Inflammatory macrophage treated with lipopolysaccharide for 4 hours (primary cell): Measurements from ENCODE around the gene UNC50.
"Not testable (repeated sequence)": the region's sequence is repeated elsewhere in the genome, so short reads cannot be mapped to it uniquely, and the experiment has no call there.

Experiments used
- DNase-seq: peaks from one replicate; pipeline ENCODE4 v3.0.0-alpha.2; 2020

The UNC50 gene

DNA sequence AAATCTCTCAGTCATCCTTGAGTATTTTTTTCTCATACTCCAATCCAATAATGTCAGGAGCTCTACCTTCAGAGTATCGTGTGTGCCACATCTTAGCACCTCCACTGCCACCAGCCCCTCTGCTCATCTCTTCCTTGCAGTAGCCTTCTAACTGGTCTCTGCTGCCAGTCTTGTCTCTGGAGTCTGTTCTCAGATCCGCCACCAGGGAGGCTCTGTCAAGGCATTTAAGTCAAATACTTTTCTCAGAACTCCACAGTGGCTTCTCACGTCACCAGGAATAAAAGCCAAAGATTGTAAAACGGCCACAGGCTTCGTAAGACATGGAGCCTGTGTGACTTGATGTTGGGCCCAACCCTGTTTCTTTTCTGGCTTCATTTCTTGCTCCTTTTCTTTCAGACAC, 7.1 kb downstream of the UNC50 start:
- DNase-seq, result no peak

DNA sequence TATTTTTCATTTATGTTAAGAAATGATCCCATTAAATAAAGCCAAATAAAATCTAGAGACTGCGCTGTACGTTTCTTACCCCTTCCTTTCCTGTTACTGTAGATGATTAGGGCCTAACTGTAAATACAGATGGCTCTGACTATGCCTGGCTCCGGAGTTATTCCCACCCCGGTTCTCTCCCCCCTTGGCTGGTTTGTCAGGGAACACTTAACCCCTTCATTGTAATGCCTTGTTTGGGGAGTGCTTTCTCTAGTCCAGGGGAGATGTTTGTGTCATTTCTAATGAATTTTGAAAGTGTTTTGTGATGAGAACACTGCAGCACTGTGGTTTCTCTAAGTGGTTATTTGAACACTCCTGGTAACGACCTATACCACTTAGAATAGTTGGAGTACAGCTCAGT, 8.8 kb downstream of the UNC50 start:
- no peak for DNase-seq

DNA sequence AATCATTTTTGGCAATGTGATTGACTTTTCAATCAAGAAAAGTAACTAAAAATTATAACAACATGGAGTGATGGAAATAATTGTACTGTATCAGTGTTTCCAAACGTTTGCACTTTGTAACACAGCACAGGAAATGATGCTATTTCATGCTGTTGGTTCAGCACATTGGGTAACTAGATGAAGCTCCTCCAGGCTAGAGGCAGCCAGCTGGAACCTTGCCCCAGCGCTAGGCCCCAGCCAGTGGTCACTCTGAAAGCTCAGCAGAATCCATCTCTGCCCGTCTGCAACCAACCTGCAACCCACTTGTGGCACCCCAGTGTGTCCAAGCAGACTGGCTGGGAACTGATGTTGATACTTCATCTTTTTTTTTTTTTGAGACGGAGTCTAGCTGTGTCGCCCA, 15.3 kb downstream of the UNC50 start:
- DNase-seq, result no peak

DNA sequence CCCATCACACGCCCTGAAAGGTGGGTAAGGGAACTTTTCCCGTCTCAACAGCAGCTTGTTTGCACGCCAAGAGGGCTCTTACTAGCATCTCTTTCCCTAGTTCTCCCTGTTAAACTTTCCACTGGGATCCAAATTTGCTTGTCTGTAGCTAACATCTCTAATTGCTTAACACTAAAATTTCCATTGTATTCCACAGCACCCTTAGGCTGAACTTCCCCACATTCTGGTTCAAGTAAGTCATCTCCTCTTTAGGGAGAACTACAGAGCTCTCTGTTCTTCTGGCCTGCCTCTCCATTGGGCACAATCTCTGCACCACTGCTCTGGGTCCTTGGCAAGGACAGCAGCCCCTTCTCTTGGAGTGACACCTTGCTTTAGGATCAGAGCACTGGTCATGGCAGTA, 24.0 kb downstream of the UNC50 start:
- no peak for DNase-seq

DNA sequence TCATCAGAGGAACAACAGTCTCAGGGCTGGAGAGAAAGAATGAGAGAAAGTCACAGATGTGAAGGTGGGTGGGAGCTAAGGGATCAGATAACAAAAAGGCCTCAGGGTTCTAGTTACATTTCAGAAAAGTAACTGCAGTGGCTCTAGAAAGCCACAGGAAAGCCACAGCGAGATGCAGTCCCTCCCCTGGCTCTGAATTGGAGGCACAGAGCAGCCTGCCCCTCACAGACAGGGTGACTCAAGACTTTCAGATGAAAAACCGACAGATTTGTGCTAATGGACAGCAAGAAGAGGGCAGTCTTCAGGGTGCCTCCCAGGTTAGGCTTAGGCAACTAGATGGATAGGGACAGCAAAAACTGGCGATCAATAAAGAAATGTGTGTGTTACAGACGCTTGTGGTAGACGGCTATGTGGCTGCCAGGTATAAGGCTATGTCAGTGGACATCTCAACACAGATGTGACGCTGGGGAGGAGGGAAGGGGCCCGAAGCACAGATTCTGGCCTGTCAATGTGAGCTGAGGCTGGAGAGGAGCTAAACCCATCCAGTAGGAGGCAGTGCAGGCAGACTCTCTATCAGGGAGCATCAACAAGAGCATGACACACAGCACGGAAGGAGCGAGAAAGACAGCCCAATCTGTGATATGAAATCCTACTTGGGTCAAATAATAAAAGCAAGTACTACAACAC, 26.2 kb downstream of the UNC50 start:
- DNase-seq, result no peak

DNA sequence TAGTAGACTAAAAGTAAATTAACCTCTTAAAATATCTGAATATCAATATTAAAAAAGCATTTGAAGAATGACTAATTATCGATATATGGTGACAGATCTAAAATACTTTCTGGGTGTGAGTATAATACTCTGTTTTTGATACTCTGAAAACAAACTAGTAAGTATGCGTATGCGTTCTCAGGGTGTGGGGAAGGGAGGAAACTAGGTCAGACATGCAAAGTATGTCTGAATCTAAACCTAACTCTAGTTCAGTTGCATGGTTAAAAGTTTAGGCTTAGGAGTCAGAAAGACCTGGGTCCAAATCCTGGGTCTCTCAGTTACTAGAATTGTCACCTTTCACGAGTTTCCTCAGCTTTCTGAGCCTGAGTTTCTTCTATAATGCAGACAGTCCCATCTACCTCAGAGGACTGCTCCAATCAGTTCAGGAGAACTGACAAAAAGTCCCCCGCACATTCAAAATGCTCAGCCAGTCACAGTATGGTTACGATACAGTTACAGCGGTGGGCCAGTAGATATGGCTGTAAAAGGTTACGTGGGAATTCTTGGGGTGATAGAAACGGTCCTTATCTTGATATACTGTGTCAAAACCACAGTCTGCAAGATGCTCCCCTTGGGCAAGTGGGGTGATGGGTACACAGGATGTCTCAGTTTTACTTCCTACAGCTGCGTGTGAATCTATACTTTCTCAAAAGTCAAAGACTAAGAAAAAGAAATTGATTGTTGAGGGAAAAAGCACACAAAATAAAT, 29.2 kb downstream of the UNC50 start:
- DNase-seq, result no peak

DNA sequence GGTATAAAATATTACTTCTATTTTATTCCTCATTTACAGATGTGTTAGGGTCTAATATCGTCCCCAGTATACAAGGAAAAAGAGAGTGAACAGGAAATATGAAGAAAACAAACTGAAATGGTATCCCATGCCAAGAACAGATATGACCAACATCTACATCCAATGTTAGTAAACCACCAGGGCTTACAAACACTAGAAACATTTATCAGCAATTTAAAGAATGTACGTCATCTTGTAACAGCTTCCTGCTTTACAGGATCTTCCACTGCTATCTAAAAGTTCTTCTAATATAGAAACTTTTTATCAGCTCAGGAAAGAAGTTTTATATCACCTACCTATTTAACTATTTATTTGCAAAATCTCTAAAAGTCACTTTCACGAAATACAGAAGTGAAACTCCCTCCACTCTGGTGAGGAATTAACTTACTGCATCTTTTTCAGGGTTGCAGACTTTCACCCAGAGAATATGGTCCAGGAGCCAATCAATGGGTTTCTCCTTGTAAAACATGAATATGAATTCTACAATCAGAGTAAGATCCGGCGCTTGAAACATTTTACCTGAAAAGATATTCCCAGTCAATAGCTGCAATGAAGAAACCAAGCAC, 35.2 kb downstream of the UNC50 start:
- DNase-seq, result no peak

DNA sequence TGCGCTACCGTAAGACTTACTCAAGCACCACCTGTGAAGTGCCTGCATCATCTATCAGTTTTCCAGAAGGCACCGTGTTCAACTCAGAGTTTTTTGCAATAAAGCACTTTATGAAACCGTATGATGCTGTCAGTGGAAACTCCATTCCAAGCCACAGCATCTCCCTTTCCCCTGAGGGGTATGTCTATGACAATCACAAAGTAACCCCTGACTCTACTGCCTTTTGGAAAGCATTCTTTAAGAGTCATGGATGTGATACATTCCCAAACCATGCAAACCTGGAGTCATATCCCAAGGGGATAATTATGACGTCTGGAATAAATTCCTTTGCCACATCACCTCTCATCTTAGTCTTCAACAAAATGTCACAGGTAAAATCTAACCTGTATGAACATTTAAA, 39.2 kb downstream of the UNC50 start:
- DNase-seq, result no peak

DNA sequence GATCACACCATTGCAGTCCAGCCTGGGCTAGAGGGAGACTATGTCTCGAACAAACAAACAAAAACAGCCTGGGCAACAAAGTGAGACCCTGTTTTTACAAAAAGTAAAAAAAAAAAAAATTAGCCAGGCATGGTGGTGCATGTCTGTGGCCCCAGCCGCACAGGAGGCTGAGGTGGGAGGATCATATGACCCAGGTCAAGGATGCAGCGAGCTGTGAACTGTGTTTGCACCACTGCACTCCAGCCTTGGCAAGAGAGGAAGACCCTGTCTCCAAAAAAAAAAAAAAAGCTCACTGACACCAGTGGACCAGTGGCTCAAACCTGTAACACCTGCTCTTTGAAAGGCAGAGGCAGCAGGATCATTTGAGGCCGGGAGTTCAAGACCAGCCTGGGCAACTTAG, 40.1 kb downstream of the UNC50 start:
- no peak for DNase-seq

DNA sequence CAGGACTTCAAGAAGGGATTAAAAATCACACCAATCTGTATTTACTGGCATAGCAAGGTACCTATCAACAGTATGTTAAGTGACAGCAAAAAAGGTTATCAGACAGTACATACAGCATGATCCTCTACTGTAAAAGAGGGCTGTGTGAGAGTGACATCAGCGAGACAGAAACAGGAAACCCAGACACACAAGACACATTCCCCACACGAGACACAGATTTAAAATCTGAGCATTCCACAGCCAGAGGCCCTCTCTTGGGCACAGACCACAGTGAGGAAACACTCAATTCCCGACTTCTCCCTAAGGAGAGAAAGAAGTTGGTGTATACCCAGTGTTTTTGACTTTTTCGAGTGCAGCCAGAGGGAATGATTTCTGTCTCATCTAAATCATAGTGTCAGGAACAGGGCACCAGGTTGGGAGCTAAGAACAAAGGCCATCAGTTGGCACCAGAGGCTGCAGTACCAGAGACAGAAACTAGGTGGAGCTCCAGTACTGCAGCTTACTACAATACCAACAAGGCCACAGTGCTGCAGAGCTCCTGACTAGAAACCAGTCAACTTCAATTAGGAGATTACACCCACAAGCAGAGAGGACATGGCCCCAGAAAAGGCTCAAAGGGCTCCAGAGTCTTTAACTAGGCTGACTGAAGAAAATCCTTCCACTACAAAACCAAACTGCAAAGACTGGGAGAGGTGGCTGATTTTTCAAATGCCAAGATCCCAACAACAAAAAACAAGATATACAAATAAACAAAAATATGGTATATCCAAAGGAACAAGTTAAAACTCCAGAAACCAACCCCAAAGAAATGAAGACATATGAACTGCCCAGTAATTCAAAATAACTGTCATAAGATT, 41.0 kb downstream of the UNC50 start:
- DNase-seq, result peak; percentile 76

DNA sequence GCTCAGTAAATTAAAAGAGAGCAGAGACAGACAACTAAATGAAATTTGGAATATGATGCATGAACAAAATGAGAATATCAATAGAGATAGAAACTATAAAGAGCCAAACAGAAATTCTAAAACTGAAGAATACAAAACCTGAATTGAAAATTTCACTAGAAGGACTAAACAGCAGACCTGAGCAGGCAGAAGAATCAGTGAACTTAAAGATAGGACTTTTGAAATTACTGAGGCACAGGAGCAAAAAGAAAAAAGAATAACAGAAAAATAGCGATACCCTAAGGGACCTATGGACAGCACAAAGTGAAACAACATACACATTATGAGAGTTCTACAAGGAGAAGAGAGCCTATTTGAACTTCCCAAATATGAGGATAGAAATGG, 41.6 kb downstream of the UNC50 start:
- DNase-seq, result no peak

DNA sequence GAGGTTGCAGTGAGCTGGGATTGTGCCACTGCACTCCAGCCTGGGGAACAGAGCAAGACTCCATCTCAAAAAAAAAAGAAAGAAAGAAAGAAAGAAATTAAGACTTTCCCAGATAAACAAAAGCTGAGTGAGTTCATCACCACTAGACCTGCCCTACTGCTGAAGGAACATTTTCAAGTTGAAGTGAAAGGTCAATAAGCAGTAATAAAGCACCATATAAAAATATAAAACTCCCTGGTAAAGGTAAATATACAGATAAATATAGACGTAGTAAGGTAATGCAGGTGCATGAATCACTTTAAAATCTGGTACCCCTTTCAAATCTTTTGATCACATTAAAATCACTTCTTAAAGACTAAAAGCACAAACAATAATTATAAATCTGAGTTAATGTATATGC, 42.6 kb downstream of the UNC50 start:
- DNase-seq, result no peak

DNA sequence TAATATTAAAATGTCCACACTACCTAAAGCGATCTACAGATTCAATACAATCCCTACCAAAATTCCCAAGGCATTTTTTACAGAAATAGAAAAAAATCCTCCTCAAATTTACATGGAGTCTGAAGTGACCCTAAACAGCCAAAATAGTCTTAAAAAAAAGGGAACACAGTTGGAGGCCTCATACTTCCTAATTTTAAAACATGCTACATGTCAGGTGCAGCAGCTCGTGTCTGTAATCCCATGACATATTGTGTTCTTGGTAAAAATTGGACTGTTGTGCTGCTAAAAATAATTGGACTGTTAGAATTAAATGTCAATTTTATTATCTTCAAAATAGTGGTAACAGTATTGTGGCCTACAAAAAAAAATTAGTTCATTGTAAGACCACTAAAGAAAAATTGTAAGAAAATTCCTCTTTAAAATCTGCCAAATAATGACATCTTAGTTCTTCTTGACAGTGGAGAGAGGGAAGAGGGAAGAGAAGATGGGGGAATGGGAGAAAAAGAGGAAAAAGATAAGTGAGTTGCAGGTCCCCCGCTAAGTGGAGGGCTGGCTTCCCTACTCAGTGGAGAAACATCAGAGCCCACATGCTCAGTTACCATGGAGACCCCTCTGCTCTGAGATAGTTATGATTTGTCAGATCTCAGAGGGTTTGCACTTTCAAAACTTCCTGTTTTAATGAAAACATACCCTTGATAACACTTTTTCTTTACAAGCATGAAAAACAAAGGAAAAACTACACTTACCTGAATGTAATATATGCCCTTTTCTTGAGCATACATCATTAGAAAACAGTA, 46.5 kb downstream of the UNC50 start:
- DNase-seq, result peak; percentile 47

DNA sequence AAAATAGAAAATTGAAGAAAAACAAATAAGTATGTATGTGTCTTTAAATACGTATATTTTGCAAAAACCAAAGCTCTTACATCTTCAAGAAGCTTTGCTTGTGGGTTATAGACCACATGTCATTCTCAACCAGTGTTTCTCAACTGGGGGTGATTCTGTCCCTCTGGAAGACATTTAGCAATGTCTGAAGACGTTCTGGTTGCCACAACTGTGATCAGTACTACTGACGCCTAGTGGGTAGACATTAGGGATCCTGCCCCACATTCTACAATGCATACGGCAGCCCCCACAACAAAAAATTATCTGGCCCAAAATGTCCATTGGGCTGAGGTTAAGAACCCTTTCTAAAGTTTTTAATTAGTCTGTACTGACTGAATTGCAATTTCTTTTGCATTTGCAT, 48.4 kb downstream of the UNC50 start:
- DNase-seq, result peak; percentile 75

DNA sequence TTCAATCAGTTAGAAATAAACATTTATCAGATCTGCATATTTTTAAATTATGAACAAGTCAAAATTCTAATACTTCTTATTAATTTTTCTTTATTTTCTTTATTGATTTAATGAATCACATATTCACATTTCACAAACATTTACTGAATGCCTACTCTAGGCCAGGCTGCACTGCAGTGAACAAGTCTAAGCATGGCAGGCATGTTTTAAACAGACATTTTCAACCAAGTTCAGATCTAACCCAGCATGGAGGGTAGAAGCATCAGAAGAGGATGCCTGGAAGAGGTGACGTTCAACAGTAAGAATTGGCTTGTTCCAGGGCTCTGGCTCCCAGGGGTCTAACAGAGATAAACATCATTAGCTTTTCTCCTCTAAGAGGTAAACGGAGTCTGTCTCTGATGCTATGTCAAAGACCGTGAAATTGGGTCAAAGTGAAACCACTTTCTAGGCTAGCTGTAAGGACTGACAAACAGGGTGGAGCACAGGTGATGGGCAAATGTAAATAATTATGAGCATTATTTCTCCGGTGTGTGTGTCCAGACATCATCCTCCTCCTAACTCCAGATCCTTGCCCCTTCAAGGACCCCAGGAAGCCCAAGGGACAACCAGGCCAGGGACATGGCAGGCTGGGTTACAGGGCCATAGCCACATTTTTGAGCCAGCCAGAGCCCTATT, 50.6 kb downstream of the UNC50 start:
- DNase-seq, result no peak

DNA sequence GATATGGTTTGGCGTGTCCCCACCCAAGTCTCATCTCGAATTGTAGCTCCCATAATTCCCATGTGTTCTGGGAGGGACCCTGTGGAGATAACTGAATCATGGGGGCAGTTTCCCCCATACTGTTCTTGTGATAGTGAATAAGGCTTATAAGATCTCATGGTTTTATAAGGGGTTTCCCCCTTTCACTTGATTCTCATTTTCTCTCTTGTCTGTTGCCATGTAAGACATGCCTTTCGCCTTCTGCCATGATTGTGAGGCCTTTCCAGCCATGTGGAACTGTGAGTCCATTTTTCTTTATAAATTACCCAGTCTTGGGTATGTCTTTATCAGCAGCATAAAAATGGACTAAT, 51.1 kb downstream of the UNC50 start:
- not testable (repeated sequence) for DNase-seq

DNA sequence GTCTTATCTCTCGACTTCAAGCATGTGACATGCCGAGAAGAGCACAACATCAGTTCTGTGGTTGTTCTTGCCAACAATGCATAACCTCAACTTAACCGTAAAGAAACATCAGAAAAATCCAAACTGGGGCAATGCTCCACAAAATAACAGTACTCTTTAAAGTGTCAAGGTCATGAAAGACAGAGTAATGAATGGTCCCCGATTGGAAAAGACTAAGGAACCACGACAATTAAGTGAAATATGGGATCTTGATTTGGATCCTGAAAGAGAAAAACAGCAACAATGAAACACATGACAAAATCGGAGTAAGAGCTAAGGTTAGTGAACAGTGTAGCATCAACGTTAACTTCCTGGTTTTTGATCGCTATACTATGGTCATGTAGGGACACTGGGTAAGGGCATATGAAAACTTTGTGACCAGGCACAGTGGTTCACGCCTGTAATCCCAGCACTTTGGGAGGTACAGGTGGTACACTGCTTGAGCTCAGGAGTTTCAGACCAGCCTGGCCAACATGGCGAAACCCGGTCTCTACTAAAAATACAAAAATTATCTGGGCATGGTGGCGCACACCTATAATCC, 55.2 kb downstream of the UNC50 start:
- DNase-seq, result no peak

DNA sequence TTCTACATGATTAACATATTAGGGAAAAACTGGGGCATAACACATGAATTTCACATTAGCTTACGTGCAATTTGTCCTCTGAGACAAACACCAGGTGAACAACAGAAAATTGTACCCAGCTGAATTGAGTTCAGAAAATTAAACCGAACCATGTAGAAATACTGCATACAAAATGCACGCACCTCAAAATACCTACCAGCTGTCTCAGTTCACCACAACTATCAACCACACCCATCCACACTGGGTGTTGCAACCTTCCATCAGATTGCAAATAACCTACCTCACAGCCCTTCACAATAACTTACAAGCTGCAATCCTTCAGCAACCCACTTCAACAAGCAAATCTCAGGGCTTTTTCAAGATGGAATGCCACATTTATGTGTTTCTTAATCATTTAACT, 55.9 kb downstream of the UNC50 start:
- peak; percentile 39 for DNase-seq

DNA sequence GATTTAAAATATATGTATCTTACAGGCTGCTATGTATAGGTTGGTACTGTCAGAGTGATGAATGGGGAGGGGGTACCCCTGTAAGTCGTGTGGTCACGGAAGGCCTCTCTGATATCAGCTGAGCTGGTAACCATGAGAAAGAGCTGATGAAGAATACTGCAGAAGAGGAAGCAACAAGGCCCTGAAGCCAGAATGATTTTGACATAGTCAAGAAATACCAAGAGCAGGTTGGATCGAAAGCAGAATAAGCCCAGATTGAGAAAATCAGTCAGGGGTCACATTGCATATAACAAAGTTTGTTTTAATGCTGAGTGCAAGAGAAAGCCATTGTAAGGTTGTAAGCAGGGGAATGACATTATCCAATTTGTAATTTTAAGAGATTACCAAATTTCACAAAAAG, 57.3 kb downstream of the UNC50 start:
- peak; percentile 53 for DNase-seq
